Esophagus muscularis mucosa (tissue), 4 donors: ENCODE measurements around the gene TATDN2. TPM values are rescaled to one million over a fixed set of nuclear protein-coding genes. Genes with fewer than 3 reads are reported as not detected.
"Not testable (repeated sequence)": the region's sequence is repeated elsewhere in the genome, so short reads cannot be mapped to it uniquely, and the experiment has no call there.

ENCODE experiments used
- DNase-seq: peaks from one replicate; pipeline ENCODE4 v3.0.0-alpha.2; 2017; ENCODE audit errors: extremely low spot score
- H3K27ac ChIP-seq, 4 donors: fragments of 200-600 bp; sonication (generic); replicated peaks in 1 of 4; 1 replicate in 3 of 4; 2 replicates in 1 of 4; pipeline ENCODE4 v1.5.1; 2016 to 2019; ENCODE audit warnings: mild to moderate bottlenecking in 1 of 4
- H3K27me3 ChIP-seq, 4 donors: fragments of 200-600 bp; sonication (generic); one replicate each; pipeline versions ENCODE4 v1.5.1 to v1.6.0; 2016 to 2019
- H3K36me3 ChIP-seq, 4 donors: fragments of 200-600 bp; sonication (generic); one replicate each; pipeline ENCODE4 v1.5.1; 2016 to 2019
- H3K4me1 ChIP-seq, 4 donors: fragments of 200-600 bp; sonication (generic); one replicate each; pipeline ENCODE4 v1.5.1; 2016 to 2019
- H3K4me3 ChIP-seq, 4 donors: fragments of 200-600 bp; sonication (generic); 1 replicate in 2 of 4; 2 replicates in 2 of 4; pipeline ENCODE4 v1.5.1; 2016 to 2019; ENCODE audit warnings: mild to moderate bottlenecking in 4 of 4, moderate library complexity in 1 of 4
- H3K9me3 ChIP-seq, 4 donors: fragments of 200-600 bp; sonication (generic); 1 replicate in 3 of 4; 2 replicates in 1 of 4; pipeline ENCODE4 v1.5.1; 2016 to 2019
- EP300 ChIP-seq: sonication (generic); formaldehyde crosslinking; IDR thresholded peaks from one replicate; pipeline ENCODE4 v1.6.1; 2017; ENCODE audit warnings: antibody characterized with exemption
- POLR2A ChIP-seq: fragments of 450-650 bp; IDR thresholded peaks from one replicate; pipeline ENCODE4 v1.6.1; 2017; ENCODE audit warnings: antibody characterized with exemption, moderate library complexity, mild to moderate bottlenecking, low read depth
- POLR2AphosphoS5 ChIP-seq, 2 donors: sonication (generic); formaldehyde crosslinking; IDR thresholded peaks; one replicate each; pipeline ENCODE4 v1.6.1; 2017; ENCODE audit warnings: antibody characterized with exemption in 2 of 2
- WGBS: methylation state at CpG from one replicate; pipeline ENCODE4 v1.1.5; 2018; 5-methylcytosine and 5-hydroxymethylcytosine counted together
- intact Hi-C: fragments of 100-400 bp; cut with DNase I; formaldehyde crosslinking; loops from one replicate; pipeline ENCODE4 v1.15.1; 2023
- total RNA-seq, 4 donors: library from RNA; depleted of rRNA; stranded (reverse); fragments of >200 nt; gene quantifications; one replicate each; pipeline versions ENCODE4 v1.1.0 to v1.2.1, GENCODE V29; 2016
- TF ChIP-seq, protein P1 (sequence below), 3 experiments: fragments of 200-600 bp in 2 of 3; fragments of 450-650 bp in 1 of 3; sonication (generic) in 2 of 3; IDR thresholded peaks; one replicate each; pipeline ENCODE4 v1.5.1; 2017 to 2019; ENCODE audit warnings: antibody characterized with exemption in 3 of 3, mild to moderate bottlenecking in 2 of 3, moderate library complexity in 1 of 3

TATDN2 gene
- total RNA-seq, 4 donors from 2014 or later = 15.0 to 24.6 (median 16.7) TPM

DNA sequence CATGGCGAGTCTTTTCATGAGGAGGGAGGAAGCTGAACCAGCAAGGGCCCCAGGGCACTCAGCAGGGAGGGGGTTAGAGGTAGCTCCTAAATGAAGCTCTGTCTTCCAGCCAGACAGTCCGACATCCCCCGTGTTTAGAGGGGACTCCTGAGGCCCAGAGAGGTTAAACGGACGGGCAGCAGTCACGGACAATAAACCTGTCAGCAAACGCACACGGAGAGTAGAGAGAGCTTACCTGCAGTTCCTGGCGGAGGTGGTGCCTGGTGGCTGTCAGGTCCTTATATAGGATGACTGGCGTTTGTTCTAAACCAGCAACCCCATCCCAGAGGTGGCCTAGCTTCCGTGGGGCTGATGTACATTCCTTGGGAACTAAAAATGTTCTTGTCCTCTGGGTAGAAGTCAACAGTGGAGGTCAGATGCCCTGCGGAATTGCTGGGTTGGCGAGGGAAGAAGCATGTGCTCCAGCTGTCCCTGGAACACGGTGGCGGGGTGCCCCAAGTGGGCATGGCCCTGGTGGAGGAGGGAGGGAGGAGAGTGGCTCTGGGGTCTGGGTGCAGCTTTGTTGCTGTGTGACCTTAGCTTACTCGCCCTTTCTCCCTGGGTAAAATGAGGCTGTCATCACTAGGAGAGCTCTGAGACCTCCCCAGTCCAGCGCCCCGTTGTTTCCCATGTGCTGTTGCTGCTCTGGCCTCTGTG lies 42.4 kb downstream of the TATDN2 start:
- peaks cover 0 to 7% (median 3%) of the 10 kb centered on the region in 4 donors for H3K4me1 ChIP-seq
- H3K27ac ChIP-seq = no peak overlapping the region
- DNase-seq = no peak
- intact Hi-C loops = no loop called here
- TF ChIP-seq POLR2AphosphoS5 (IDR thresholded peaks at IDR 0.05) (no peak), POLR2A (no peak), EP300 (no peak)
- TF ChIP-seq, protein P1, sequence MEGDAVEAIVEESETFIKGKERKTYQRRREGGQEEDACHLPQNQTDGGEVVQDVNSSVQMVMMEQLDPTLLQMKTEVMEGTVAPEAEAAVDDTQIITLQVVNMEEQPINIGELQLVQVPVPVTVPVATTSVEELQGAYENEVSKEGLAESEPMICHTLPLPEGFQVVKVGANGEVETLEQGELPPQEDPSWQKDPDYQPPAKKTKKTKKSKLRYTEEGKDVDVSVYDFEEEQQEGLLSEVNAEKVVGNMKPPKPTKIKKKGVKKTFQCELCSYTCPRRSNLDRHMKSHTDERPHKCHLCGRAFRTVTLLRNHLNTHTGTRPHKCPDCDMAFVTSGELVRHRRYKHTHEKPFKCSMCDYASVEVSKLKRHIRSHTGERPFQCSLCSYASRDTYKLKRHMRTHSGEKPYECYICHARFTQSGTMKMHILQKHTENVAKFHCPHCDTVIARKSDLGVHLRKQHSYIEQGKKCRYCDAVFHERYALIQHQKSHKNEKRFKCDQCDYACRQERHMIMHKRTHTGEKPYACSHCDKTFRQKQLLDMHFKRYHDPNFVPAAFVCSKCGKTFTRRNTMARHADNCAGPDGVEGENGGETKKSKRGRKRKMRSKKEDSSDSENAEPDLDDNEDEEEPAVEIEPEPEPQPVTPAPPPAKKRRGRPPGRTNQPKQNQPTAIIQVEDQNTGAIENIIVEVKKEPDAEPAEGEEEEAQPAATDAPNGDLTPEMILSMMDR (IDR thresholded peaks at IDR 0.05) = no peak
- H3K27me3 ChIP-seq = no peaks in the 10 kb centered on the region
- whole genome bisulfite sequencing = 88% methylated on average over 10 of the region's 18 CpGs
- H3K36me3 ChIP-seq = peaks cover 3 to 81% (median 56%) of the 10 kb centered on the region in 4 donors
- H3K9me3 ChIP-seq = no peaks in the 10 kb centered on the region
- no peak overlapping the region for H3K4me3 ChIP-seq

DNA sequence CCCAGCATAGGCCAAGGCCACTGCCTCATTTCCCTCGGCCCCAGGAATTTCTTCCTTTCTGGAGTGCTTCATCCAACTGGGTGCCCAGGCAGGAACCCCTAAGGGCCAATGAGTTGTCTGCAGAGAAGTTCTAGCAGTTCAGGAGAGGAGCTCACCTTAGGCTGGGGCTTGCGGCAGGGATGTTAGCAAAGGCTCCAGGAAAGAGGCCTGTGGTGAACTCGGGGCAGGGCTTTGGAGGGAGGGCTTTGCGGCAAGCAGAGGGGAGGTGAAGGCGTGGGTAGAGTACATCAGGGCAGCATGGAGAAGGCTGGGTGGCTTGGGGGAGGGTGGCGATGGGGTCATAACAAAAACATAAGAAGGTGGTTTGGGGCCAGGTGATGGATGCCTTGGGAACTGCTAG lies 43.4 kb downstream of the TATDN2 start:
- 92% methylated on average over 6 of the region's 6 CpGs for WGBS
- Histone ChIP-seq H3K27me3 (no peaks in the 10 kb centered on the region), H3K27ac (no peak overlapping the region), H3K4me3 (no peak overlapping the region), H3K4me1 (peaks cover 0 to 6% (median 3%) of the 10 kb centered on the region in 4 donors), H3K36me3 (peaks cover 5 to 81% (median 57%) of the 10 kb centered on the region in 4 donors), H3K9me3 (no peaks in the 10 kb centered on the region)
- TF ChIP-seq EP300 (no peak), POLR2A (no peak), POLR2AphosphoS5 (IDR thresholded peaks at IDR 0.05) (no peak)
- no peak for DNase-seq
- intact Hi-C loops = no loop called here

DNA sequence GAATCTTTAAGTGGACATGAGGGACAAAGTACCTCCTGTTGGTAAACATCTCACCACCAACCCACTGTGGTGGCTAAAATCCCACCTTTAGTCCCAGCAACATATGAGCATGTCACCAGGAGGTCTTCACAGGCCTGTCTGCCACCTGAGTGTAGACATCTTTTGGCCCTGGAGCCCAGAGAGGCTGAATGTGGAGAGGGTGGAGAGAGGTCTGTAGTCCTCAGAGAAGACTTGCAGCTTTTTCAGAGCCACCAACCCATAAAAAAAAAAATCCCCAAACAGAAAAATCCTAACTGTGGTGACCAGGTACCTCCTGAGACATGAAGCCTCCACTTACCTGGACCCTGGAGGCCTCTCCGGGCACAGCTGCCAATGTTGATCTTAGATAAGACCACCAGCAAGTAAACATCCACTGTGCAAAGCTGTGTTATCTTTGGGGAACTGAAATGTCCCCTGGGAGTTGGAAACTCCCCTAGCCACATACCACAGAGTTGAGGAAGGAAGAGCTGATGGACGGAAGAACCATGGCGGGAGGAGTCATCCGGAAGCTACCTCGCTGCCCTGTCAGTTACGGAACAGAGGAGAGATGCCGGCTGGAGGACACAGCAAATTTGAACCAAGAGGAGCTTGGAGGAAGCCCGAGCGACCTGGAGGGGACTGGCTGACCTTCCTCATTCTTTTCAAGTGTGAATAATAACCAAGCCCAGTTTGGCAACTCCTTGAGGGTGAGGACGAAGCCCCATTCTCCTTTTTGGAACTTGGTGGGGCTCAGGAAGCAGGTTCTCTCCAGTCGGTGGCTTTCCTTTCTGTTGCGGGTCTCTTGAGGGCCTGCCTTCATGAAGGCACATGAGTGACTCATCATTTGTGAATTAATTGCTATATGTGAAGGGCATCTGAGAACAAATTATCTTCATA lies 44.5 kb downstream of the TATDN2 start, which contains the start of gene GHRL:
TSS of gene GHRL (minus strand) at position 443 of the 915 bp plus-strand sequence. CDS start 2,767 bp downstream, outside the sequence.
- Histone ChIP-seq H3K27ac (no peak within 1 kb of the TSS), H3K4me1 (peaks cover 0 to 6% (median 0%) of the 10 kb centered on the region in 4 donors), H3K4me3 (no peak within 1 kb of the TSS), H3K27me3 (no peaks in the 10 kb centered on the region), H3K36me3 (peaks cover 5 to 77% (median 59%) of the 10 kb centered on the region in 4 donors), H3K9me3 (no peaks in the 10 kb centered on the region)
- 63% methylated on average over 12 of the region's 12 CpGs for WGBS
- intact Hi-C loops = no loop called here
- DNase-seq = no peak
- TF ChIP-seq POLR2A = no peak
- no peak for TF ChIP-seq POLR2AphosphoS5 (IDR thresholded peaks at IDR 0.05)
- TF ChIP-seq, protein P1 (IDR thresholded peaks at IDR 0.05) = no peak
- no peak for TF ChIP-seq EP300

DNA sequence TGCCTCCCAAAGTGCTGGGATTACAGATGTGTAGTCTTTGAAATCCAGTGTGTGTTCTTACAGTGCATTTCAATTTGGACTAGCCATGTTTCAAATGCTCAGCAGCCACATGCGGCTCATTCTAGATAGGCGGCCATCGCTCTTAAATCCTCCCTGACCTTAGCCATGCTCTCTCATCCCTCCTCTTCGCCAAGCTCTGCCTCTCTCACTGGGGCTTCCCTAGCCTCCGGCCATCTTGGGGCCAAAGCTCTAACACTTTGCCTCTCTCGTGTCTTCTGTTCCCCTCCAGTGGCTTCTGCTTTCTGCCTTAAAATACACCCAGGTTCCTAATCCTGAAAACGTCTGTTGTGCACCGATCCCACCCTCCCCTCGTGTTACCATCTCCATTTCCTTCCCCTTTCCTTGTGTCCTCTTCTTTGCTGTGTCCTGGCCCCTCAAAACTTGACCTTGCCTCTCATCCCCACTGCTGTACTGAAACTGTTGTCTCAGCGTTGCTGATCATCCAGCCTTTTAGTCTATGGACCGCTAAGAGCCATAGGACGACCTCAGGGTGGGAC lies 45.8 kb downstream of the TATDN2 start:
- H3K9me3 ChIP-seq = no peaks in the 10 kb centered on the region
- TF ChIP-seq POLR2AphosphoS5 (IDR thresholded peaks at IDR 0.05) (no peak), EP300 (no peak), POLR2A (no peak)
- TF ChIP-seq, protein P1 (IDR thresholded peaks at IDR 0.05) = no peak
- peaks cover 0 to 6% (median 0%) of the 10 kb centered on the region in 4 donors for H3K4me1 ChIP-seq
- H3K4me3 ChIP-seq = no peak overlapping the region
- peaks cover 5 to 70% (median 53%) of the 10 kb centered on the region in 4 donors for H3K36me3 ChIP-seq
- intact Hi-C loops = no loop called here
- H3K27me3 ChIP-seq = no peaks in the 10 kb centered on the region
- WGBS = 82% methylated on average over 12 of the region's 12 CpGs
- DNase-seq = no peak
- H3K27ac ChIP-seq = no peak overlapping the region

DNA sequence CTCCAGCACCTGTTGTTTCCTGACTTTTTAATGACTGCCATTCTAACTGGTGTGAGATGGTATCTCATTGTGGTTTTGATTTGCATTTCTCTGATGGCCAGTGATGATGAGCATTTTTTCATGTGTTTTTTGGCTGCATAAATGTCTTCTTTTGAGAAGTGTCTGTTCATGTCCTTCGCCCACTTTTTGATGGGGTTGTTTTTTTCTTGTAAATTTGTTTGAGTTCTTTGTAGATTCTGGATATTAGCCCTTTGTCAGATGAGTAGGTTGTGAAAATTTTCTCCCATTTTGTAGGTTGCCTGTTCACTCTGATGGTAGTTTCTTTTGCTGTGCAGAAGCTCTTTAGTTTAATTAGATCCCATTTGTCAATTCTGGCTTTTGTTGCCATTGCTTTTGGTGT lies 49.8 kb downstream of the TATDN2 start:
- H3K27ac ChIP-seq, H3K27me3 ChIP-seq, H3K9me3 ChIP-seq, DNase-seq, H3K4me1 ChIP-seq, H3K4me3 ChIP-seq, intact Hi-C loops: not testable (repeated sequence)
- H3K36me3 ChIP-seq = peaks cover 31 to 72% (median 67%) of the 10 kb centered on the region in 4 donors
- WGBS = no CpG with 5 or more reads among the region's 1 CpG
